HepG2 (cell line): ENCODE results near the gene CDH1. TPM values are rescaled to one million over a fixed set of nuclear protein-coding genes. Genes with fewer than 3 reads are reported as not detected.

Source experiments
- ATF1 ChIP-seq: IDR thresholded peaks from 2 replicates; pipeline ENCODE4 v1.6.1; 2016; ENCODE audit warnings: mild to moderate bottlenecking, control low read depth
- HDAC2 ChIP-seq: sonication (generic); formaldehyde crosslinking; IDR thresholded peaks from 2 replicates; pipeline ENCODE4 v1.4.0; 2020; ENCODE audit warnings: missing genetic modification reagents
- IRX3 ChIP-seq: sonication (generic); formaldehyde crosslinking; IDR thresholded peaks from 2 replicates; pipeline ENCODE4 v1.8.1; 2023; ENCODE audit warnings: mild to moderate bottlenecking, low read depth, missing genetic modification reagents, borderline replicate concordance
- JARID2 ChIP-seq: sonication (generic); formaldehyde crosslinking; IDR thresholded peaks from 2 replicates; pipeline ENCODE4 v1.8.1; 2023; ENCODE audit warnings: missing genetic modification reagents, inconsistent platforms; ENCODE audit not compliant: insufficient replicate concordance
- MED13 ChIP-seq: sonication (generic); formaldehyde crosslinking; IDR thresholded peaks from 2 replicates; pipeline ENCODE4 v1.5.0; 2020; ENCODE audit warnings: missing genetic modification reagents
- SATB2 ChIP-seq: sonication (generic); formaldehyde crosslinking; IDR thresholded peaks from 2 replicates; pipeline ENCODE4 v1.5.0; 2020; ENCODE audit warnings: missing genetic modification reagents
- SP4 ChIP-seq: sonication (generic); formaldehyde crosslinking; IDR thresholded peaks from 2 replicates; pipeline ENCODE4 v1.8.1; 2023; ENCODE audit warnings: mild to moderate bottlenecking, missing genetic modification reagents
- U2AF2 ChIP-seq: fragments of 200-400 bp; formaldehyde crosslinking; IDR thresholded peaks from 2 replicates; pipeline ENCODE4 v1.6.1; 2017; ENCODE audit warnings: low read depth, mild to moderate bottlenecking, low read length
- XRCC5 ChIP-seq: fragments of 200-400 bp; formaldehyde crosslinking; optimal IDR thresholded peaks from 2 replicates; pipeline ENCODE3; 2017; ENCODE audit warnings: mild to moderate bottlenecking, low read length
- ZBTB7A ChIP-seq: sonication (generic); formaldehyde crosslinking; IDR thresholded peaks from 2 replicates; pipeline ENCODE4 v1.8.0; 2022; ENCODE audit warnings: mild to moderate bottlenecking, missing genetic modification reagents
- ZBTB7B ChIP-seq: sonication (generic); formaldehyde crosslinking; IDR thresholded peaks from 2 replicates; pipeline ENCODE4 v1.4.0; 2020; ENCODE audit warnings: missing genetic modification reagents
- ZFP36L2 ChIP-seq: sonication (generic); formaldehyde crosslinking; IDR thresholded peaks from 2 replicates; pipeline ENCODE4 v1.4.0; 2020; ENCODE audit warnings: missing genetic modification reagents
- ZNF234 ChIP-seq: sonication (generic); formaldehyde crosslinking; conservative IDR thresholded peaks from 2 replicates; pipeline ENCODE4 v1.5.1; 2020; ENCODE audit warnings: mild to moderate bottlenecking, missing genetic modification reagents
- ZNF282 ChIP-seq: fragments of 450-650 bp; IDR thresholded peaks from 2 replicates; pipeline ENCODE4 v1.6.1; 2018; ENCODE audit not compliant: partially characterized antibody
- ZNF3 ChIP-seq: IDR thresholded peaks from 2 replicates; pipeline ENCODE4 v1.7.0; 2017; ENCODE audit warnings: inconsistent platforms
- ZNF44 ChIP-seq: sonication (generic); formaldehyde crosslinking; IDR thresholded peaks from 2 replicates; pipeline ENCODE4 v1.5.1; 2020; ENCODE audit warnings: mild to moderate bottlenecking, missing genetic modification reagents
- ZNF552 ChIP-seq: sonication (generic); formaldehyde crosslinking; IDR thresholded peaks from 2 replicates; pipeline ENCODE4 v1.9.0; 2022; ENCODE audit warnings: missing genetic modification reagents, mild to moderate bottlenecking, borderline replicate concordance
- ZNF562 ChIP-seq: sonication (generic); formaldehyde crosslinking; IDR thresholded peaks from 2 replicates; pipeline ENCODE4 v1.8.0; 2022; ENCODE audit warnings: missing genetic modification reagents, borderline replicate concordance
- ZNF598 ChIP-seq: sonication (generic); formaldehyde crosslinking; IDR thresholded peaks from 2 replicates; pipeline ENCODE4 v1.5.1; 2020; ENCODE audit warnings: mild to moderate bottlenecking, missing genetic modification reagents, borderline replicate concordance
- polyA plus RNA-seq, 8 experiments: library from polyadenylated mRNA; depleted of rRNA in 3 of 8; stranded (reverse) in 7 of 8; unstranded in 1 of 8; fragments of >200 nt; fragmentation: Illumina TruSeq in 4 of 8; extraction: Trizol in 4 of 8; gene quantifications; 2 replicates each; pipeline versions ENCODE4 v1.2.1 to v1.2.3, GENCODE V29; 2011 to 2016; ENCODE audit warnings: low read depth in 4 of 8, missing spikeins in 1 of 8, mixed read lengths in 1 of 8; ENCODE audit not compliant: insufficient read depth in 1 of 8
- total RNA-seq, 5 experiments: library from RNA; depleted of rRNA; stranded (reverse); fragments of >200 nt; fragmentation: Illumina TruSeq; extraction: Trizol; gene quantifications; 2 replicates each; pipeline ENCODE4 v1.2.3, GENCODE V29; 2016; ENCODE audit warnings: low read depth in 1 of 5
- TF ChIP-seq, protein P1 (sequence below): sonication (generic); formaldehyde crosslinking; IDR thresholded peaks from 2 replicates; pipeline ENCODE4 v1.9.0; 2021; ENCODE audit warnings: missing genetic modification reagents, mild to moderate bottlenecking, borderline replicate concordance
- TF ChIP-seq, protein P2 (sequence below): sonication (generic); formaldehyde crosslinking; IDR thresholded peaks from 2 replicates; pipeline ENCODE4 v1.5.0; 2020; ENCODE audit warnings: mild to moderate bottlenecking, low read depth, missing genetic modification reagents, borderline replicate concordance
- TF ChIP-seq, protein P3 (sequence below): sonication (generic); formaldehyde crosslinking; IDR thresholded peaks from 2 replicates; pipeline ENCODE4 v1.8.1; 2023; ENCODE audit warnings: missing genetic modification reagents, mild to moderate bottlenecking, borderline replicate concordance
- TF ChIP-seq, protein P4 (sequence below), 2 experiments: IDR thresholded peaks; 2 replicates each; pipeline ENCODE4 v1.6.1; 2011 to 2012; ENCODE audit warnings: low read length in 2 of 2, borderline replicate concordance in 1 of 2, low read depth in 1 of 2, mild to moderate bottlenecking in 1 of 2, moderate library complexity in 1 of 2
- TF ChIP-seq, protein P5 (sequence below): IDR thresholded peaks from 2 replicates; pipeline ENCODE4 v1.6.1; 2012; ENCODE audit warnings: inconsistent platforms

Gene CDH1
- total and polyA plus RNA-seq, 2 of the 13 experiments (the other 11 are each of a cell fraction or from before 2014, with no cell fraction given), result 0.95 to 9.8 TPM

DNA sequence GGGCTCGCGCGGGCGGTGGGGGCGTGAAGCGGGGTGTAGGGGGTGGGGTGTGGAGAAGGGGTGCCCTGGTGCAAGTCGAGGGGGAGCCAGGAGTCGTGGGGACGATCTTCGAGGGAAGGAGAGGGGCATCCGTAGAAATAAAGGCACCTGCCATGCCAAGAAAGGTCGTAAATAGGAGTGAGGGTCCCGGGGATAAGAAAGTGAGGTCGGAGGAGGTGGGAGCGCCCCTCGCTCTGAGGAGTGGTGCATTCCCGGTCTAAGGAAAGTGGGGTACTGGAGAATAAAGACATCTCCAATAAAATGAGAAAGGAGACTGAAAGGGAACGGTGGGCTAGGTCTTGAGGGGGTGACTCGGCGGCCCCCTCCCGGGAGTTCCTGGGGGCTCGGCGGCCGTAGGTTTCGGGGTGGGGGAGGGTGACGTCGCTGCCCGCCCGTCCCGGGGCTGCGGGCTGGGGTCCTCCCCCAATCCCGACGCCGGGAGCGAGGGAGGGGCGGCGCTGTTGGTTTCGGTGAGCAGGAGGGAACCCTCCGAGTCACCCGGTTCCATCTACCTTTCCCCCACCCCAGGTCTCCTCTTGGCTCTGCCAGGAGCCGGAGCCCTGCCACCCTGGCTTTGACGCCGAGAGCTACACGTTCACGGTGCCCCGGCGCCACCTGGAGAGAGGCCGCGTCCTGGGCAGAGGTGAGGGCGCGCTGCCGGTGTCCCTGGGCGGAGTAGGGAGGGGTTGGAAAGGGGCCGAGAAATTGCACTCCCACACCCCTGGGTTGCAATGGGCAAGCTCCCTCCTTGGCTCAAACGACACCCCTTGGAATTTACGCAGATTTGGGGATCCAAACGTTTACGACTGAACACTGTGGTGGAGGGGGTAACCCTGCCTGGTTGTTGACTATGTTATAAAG is 888 bp downstream of the CDH1 start (continued):
- no peak for TF ChIP-seq SATB2 (CRISPR knock-in tag)
- TF ChIP-seq ZNF562 (CRISPR knock-in tag), result no peak
- 0 out of 2 replicates have a peak, but pooled peaks have one; percentile 52 for TF ChIP-seq ZNF44 (CRISPR knock-in tag)
- TF ChIP-seq ZBTB7B (CRISPR knock-in tag), result peak; percentile 78
- TF ChIP-seq MED13 (CRISPR knock-in tag), result peak; percentile 57; the same call in 1 of the 2 replicates
- no peak for TF ChIP-seq ATF1 (CRISPR knock-in tag)
- TF ChIP-seq, protein P1, sequence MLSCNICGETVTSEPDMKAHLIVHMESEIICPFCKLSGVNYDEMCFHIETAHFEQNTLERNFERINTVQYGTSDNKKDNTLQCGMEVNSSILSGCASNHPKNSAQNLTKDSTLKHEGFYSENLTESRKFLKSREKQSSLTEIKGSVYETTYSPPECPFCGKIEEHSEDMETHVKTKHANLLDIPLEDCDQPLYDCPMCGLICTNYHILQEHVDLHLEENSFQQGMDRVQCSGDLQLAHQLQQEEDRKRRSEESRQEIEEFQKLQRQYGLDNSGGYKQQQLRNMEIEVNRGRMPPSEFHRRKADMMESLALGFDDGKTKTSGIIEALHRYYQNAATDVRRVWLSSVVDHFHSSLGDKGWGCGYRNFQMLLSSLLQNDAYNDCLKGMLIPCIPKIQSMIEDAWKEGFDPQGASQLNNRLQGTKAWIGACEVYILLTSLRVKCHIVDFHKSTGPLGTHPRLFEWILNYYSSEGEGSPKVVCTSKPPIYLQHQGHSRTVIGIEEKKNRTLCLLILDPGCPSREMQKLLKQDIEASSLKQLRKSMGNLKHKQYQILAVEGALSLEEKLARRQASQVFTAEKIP (CRISPR knock-in tag), result no peak
- TF ChIP-seq ZFP36L2 (CRISPR knock-in tag), result no peak
- TF ChIP-seq ZNF552, result 0 out of 2 replicates have a peak, but pooled peaks have one; percentile 45
- no peak for TF ChIP-seq ZNF282
- TF ChIP-seq, protein P2, sequence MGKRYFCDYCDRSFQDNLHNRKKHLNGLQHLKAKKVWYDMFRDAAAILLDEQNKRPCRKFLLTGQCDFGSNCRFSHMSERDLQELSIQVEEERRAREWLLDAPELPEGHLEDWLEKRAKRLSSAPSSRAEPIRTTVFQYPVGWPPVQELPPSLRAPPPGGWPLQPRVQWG (CRISPR knock-in tag), result no peak
- TF ChIP-seq, protein P3, sequence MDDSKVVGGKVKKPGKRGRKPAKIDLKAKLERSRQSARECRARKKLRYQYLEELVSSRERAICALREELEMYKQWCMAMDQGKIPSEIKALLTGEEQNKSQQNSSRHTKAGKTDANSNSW (CRISPR knock-in tag), result no peak
- TF ChIP-seq ZBTB7A, result peak; percentile 77; the same call in 1 of the 2 replicates
- TF ChIP-seq SP4, result no peak
- no peak for TF ChIP-seq U2AF2
- TF ChIP-seq, protein P4, sequence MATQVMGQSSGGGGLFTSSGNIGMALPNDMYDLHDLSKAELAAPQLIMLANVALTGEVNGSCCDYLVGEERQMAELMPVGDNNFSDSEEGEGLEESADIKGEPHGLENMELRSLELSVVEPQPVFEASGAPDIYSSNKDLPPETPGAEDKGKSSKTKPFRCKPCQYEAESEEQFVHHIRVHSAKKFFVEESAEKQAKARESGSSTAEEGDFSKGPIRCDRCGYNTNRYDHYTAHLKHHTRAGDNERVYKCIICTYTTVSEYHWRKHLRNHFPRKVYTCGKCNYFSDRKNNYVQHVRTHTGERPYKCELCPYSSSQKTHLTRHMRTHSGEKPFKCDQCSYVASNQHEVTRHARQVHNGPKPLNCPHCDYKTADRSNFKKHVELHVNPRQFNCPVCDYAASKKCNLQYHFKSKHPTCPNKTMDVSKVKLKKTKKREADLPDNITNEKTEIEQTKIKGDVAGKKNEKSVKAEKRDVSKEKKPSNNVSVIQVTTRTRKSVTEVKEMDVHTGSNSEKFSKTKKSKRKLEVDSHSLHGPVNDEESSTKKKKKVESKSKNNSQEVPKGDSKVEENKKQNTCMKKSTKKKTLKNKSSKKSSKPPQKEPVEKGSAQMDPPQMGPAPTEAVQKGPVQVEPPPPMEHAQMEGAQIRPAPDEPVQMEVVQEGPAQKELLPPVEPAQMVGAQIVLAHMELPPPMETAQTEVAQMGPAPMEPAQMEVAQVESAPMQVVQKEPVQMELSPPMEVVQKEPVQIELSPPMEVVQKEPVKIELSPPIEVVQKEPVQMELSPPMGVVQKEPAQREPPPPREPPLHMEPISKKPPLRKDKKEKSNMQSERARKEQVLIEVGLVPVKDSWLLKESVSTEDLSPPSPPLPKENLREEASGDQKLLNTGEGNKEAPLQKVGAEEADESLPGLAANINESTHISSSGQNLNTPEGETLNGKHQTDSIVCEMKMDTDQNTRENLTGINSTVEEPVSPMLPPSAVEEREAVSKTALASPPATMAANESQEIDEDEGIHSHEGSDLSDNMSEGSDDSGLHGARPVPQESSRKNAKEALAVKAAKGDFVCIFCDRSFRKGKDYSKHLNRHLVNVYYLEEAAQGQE (IDR thresholded peaks at IDR 0.05; ENCODE audit: borderline replicate concordance in 1 of 2, low read depth in 1 of 2, low read length in 2 of 2), result no peak
- TF ChIP-seq, protein P5, sequence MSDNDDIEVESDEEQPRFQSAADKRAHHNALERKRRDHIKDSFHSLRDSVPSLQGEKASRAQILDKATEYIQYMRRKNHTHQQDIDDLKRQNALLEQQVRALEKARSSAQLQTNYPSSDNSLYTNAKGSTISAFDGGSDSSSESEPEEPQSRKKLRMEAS, result peak; percentile 62
- TF ChIP-seq IRX3, result no peak
- no peak for TF ChIP-seq ZNF234 (CRISPR knock-in tag)
- no peak for TF ChIP-seq JARID2
- no peak for TF ChIP-seq XRCC5
- peak; percentile 42; the same call in 1 of the 2 replicates for TF ChIP-seq ZNF598 (CRISPR knock-in tag)
- TF ChIP-seq HDAC2 (CRISPR knock-in tag), result peak; percentile 41; the same call in 1 of the 2 replicates
- TF ChIP-seq ZNF3 (CRISPR knock-in tag), result no peak
